ENCODE data around the gene NPAS1.

Gene NPAS1

GRCh38 chr19:47020992-47021496 is 1.4 kb downstream of the NPAS1 start:
- no peak for DNase-seq

- no peak for DNase-seq
Measured at GRCh38 chr19:47021536-47022139, 2.0 kb downstream of the NPAS1 start.

GRCh38 chr19:47022140-47022536 is 2.5 kb downstream of the NPAS1 start:
- DNase-seq = no peak

DNA sequence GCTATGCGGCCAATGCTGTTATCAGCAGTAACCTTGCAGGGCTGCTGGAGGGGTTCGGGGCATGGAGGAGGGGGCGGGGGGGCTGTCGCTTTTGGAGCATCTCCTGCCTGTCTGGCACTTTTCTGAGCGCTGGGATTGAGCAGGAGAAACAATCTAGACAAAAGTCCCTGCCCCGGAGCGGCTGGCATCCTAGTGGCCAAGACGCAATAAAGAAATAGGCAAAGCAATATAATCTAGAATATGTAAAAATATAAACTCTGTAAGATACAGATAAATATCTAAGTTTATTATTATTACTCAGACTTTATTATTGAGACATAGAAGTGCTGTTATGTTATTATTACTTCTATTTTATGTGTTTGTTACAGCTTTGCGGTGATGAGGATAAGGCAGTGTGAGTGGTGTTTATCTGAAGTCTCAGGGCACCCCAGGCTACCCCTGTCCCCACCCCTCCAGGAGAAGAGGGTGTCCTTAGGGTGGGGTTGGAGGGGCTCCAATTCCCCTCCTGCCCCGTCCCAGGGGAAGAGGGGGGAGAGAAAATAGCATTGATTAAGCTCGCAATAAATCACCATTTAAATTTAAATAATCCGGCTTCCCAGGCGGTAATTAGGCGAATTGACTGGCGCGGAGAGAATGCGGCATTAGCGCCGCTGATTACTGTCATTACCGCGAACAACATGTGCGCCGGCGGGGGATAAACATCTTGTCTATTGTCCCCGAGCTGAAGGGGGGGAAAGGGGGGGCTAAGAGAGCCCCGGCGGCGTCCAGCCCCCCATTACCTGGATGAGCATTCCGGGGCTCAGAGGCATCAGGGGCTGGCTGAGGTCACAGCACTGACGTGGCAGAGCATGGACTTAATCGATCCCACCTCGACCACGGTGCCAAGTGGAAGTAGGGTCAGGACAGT is 3.2 kb downstream of the NPAS1 start:
- DNase-seq = no peak

DNA sequence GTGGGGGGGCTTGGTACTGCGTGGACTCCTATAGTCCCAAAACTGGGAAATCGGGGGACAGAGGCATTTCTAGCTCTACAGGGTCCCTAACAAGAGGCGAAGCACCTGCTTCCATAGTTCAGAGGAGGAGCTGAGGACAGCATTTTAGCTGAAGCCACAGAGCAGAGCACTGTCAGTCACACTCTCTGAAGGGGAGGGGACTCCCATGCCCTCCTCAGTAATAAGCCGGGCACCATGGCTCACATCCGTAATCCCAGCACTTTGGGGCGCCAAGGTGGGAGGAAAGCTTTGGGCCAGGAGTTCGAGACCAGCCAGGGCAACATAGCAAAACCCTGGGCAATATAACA is 3.8 kb downstream of the NPAS1 start:
- DNase-seq = no peak

- no peak for DNase-seq
Measured at GRCh38 chr19:47024502-47024901, 4.9 kb downstream of the NPAS1 start.

- no peak for DNase-seq
Measured at GRCh38 chr19:47026156-47026555, 6.5 kb downstream of the NPAS1 start.

- no peak for DNase-seq
Measured at GRCh38 chr19:47026889-47027288, 7.3 kb downstream of the NPAS1 start.

DNA sequence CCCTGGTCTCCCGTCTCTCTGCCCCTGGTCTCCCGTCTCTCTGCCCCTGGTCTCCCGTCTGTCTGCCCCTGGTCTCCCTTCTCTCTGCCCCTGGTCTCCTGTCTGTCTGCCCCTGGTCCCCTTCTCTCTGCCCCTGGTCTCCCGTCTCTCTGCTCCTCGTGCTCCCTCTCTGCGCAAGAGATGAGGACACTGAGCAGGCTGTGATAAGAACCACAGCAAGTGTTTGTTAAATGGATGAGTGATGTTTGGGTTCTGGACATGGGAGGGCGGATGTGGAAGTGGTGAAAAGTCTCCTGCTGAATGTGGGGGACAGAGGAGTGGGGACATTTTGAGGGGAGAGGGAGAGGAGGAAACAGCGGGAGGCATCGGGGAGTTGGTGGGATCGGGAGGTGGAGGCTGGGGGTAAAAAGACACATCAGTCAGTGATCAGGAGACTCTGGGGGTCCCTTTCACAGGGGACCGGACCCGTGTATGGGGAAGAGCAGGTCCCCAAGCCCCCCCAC is 8.0 kb downstream of the NPAS1 start:
- no peak for DNase-seq

DNA sequence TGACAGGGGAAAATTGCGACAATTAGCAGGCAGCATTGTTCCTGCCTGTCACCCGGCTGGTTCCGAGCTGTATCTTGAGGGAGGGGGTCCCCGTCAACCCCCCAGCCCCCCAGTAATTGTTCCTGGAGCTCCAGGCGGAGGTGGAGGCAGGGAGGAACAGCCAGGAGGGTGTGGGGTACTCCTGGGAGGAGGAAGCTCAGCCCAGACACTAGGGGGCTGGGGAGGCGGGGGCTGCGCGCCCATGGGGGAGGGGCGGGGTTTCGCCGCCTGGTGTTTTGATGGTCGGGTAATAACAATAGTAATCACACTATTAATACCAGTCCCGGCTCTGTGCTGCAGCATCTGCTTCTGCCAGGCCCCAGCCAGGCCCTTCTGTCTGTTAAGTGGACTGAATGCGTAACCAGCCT is 8.6 kb downstream of the NPAS1 start:
- DNase-seq = no peak

- peak in 7 of 14 donors; percentile 7 to 22 (median 9) for DNase-seq
Measured at GRCh38 chr19:47032171-47032811, 12.7 kb downstream of the NPAS1 start.

GRCh38 chr19:47035127-47036096 is 15.8 kb downstream of the NPAS1 start:
- DNase-seq = peak; percentile 4 to 83 (median 64)

- peak in 1 of 14 donors; percentile 73 for DNase-seq
Measured at GRCh38 chr19:47036097-47036651, 16.5 kb downstream of the NPAS1 start.

DNA sequence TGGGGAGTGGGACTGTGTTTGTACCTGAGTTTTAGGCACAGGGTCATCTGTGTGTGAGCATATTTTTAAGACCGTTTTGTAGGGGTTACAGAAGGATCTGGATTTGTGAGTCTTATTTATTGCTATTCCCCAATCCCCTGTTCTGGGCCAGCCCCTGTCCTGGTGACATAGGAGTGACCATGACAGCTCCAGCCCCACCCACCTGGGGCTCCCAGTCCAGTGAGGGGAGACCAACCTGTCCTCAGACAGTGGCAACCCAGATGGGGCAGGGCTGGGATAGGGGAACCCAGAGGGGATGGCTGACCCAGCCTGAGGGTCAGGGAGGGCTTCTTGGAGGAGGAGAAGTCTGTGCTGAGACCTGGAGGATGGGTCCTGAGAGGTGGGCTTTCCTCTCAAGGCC is 18.1 kb downstream of the NPAS1 start:
- no peak for DNase-seq

DNA sequence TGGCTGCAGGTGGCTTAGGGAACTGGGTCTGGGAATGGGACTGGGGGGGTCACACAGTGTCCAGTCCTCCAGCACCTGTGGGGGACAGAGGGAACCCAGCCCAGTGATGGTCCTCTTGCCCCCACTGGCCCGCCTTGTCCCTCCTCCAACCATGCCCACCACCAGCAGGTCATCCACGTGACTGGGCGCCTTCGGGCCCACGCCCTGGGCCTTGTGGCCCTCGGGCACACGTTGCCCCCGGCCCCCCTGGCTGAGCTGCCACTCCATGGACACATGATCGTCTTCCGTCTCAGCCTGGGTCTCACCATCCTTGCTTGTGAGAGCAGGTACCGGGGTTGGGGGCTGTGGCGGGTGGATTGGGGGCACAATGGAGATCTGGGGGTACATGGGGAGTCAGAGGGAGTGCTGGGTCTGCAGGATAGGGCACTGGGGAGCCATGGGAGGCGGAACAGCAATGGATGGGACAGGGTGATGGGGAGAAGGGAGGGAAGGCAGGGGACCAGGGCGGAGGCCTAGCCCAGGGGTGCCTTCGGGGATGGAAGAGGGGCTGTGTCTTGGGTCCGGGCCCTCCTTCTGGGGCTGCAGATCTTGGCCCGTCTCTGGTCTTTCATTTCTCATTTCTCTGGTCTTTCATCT is 19.7 kb downstream of the NPAS1 start:
- no peak for DNase-seq

- no peak for DNase-seq
Measured at GRCh38 chr19:47040869-47041268, 21.2 kb downstream of the NPAS1 start.

GRCh38 chr19:47044946-47045866 is 25.6 kb downstream of the NPAS1 start:
- DNase-seq = no peak

- DNase-seq = no peak
Measured at GRCh38 chr19:47045867-47046470, 26.3 kb downstream of the NPAS1 start.

GRCh38 chr19:47047272-47047762 is 27.7 kb downstream of the NPAS1 start:
- no peak for DNase-seq

Data from C1 segment of cervical spinal cord (tissue), 14 donors.